Caco-2 (cell line): Measurements from ENCODE around the gene PTPRN2. TPM values are rescaled to one million over a fixed set of nuclear protein-coding genes. Genes with fewer than 3 reads are reported as not detected.

Experiments
- BruUV-seq: library from RNA; stranded (reverse); fragments of 400-500 nt; replicated peaks from 2 replicates; lab custom pipeline; 2021; lab: Mats Ljungman, UMichigan
- CTCF ChIA-PET: fragments of 300-600 bp; sonication (Branson Sonifier 250); formaldehyde crosslinking; loops from one replicate; lab custom pipeline; 2022; ENCODE audit warnings: antibody characterized with exemption; lab: Charles Lee
- POLR2A ChIA-PET: fragments of 300-600 bp; sonication (Branson Sonifier 250); formaldehyde crosslinking; loops from one replicate; lab custom pipeline; 2022; ENCODE audit warnings: antibody characterized with exemption; lab: Charles Lee
- DNase-seq, 2 experiments: peaks; one replicate each; pipeline versions ENCODE4 v3.0.0 to v3.0.0-alpha.2; 2020 to 2022
- H3K27me3 ChIP-seq: replicated peaks from 2 replicates; pipeline ENCODE4 v1.6.0; 2011; ENCODE audit warnings: low read length; ENCODE audit not compliant: control insufficient read depth, insufficient read depth
- H3K36me3 ChIP-seq: 2 replicates; pipeline ENCODE4 v1.5.1; 2011; ENCODE audit warnings: low read length; ENCODE audit not compliant: control insufficient read depth, insufficient read depth
- H3K4me1 ChIP-seq: fragments of 250-450 bp; sonication (Bioruptor Pico); 2 replicates; pipeline ENCODE4 v1.5.1; 2020; ENCODE audit warnings: mild to moderate bottlenecking
- H3K4me3 ChIP-seq: 2 replicates; pipeline ENCODE4 v1.5.1; 2011; ENCODE audit warnings: low read depth, mild to moderate bottlenecking, control low read depth, low read length
- H3K9me3 ChIP-seq: fragments of 250-450 bp; sonication (Bioruptor Pico); 2 replicates; pipeline ENCODE4 v1.5.1; 2020; ENCODE audit warnings: mild to moderate bottlenecking, moderate library complexity
- H3K27ac Mint-ChIP-seq: one replicate; pipeline ENCODE4 v1.8.0; 2022; ENCODE audit warnings: mixed read lengths; ENCODE audit not compliant: unreplicated experiment
- H3K27me3 Mint-ChIP-seq: one replicate; pipeline ENCODE4 v1.8.0; 2022; ENCODE audit warnings: mixed read lengths; ENCODE audit not compliant: insufficient read depth, unreplicated experiment
- H3K36me3 Mint-ChIP-seq: one replicate; pipeline ENCODE4 v1.8.0; 2022; ENCODE audit warnings: mild to moderate bottlenecking, mixed read lengths; ENCODE audit not compliant: insufficient read depth, unreplicated experiment
- H3K4me1 Mint-ChIP-seq: one replicate; pipeline ENCODE4 v1.8.0; 2022; ENCODE audit warnings: low read depth, mixed read lengths; ENCODE audit not compliant: unreplicated experiment
- H3K4me3 Mint-ChIP-seq: one replicate; pipeline ENCODE4 v1.8.0; 2022; ENCODE audit warnings: mild to moderate bottlenecking, moderate library complexity, mixed read lengths; ENCODE audit not compliant: unreplicated experiment
- H3K9me3 Mint-ChIP-seq: one replicate; pipeline ENCODE4 v1.8.0; 2022; ENCODE audit warnings: mixed read lengths; ENCODE audit not compliant: unreplicated experiment
- CTCF ChIP-seq, 2 experiments: fragments of 200-600 bp in 1 of 2; IDR thresholded peaks; 1 replicate in 1 of 2; 2 replicates in 1 of 2; pipeline versions ENCODE4 v1.5.1 to v1.8.0; 2011 to 2022; ENCODE audit warnings: antibody characterized with exemption in 1 of 2, control low read depth in 1 of 2, inconsistent platforms in 1 of 2, low read depth in 1 of 2, low read length in 1 of 2, mild to moderate bottlenecking in 1 of 2, moderate library complexity in 1 of 2; ENCODE audit not compliant: insufficient read depth in 1 of 2, severe bottlenecking in 1 of 2, unreplicated experiment in 1 of 2
- intact Hi-C: fragments of 100-400 bp; cut with micrococcal nuclease; formaldehyde crosslinking; loops from one replicate; pipeline ENCODE4 v1.10.0; 2022; ENCODE audit not compliant: unreplicated experiment
- total RNA-seq: library from RNA; stranded (reverse); gene quantifications from 2 replicates; pipeline ENCODE4 v1.2.3, GENCODE V29; 2022

The PTPRN2 gene
- total RNA-seq, 1 experiment from 2014 or later: 1.4 TPM

GRCh38 chr7:158001621-158002320, 585.9 kb downstream of the PTPRN2 start:
- no peaks in the 10 kb centered on the region for H3K36me3 ChIP-seq
- no peaks in the 10 kb centered on the region for H3K9me3 ChIP-seq
- Mint-ChIP-seq H3K36me3 (no peaks in the 10 kb centered on the region), H3K4me1 (no peaks in the 10 kb centered on the region), H3K27me3 (no peaks in the 10 kb centered on the region), H3K27ac (no peak overlapping the region), H3K9me3 (no peaks in the 10 kb centered on the region), H3K4me3 (no peak overlapping the region)
- H3K4me1 ChIP-seq: no peaks in the 10 kb centered on the region
- H3K4me3 ChIP-seq: no peak overlapping the region
- intact Hi-C loops: no loop called here
- BruUV-seq: no TSS peak
- CTCF ChIA-PET: no interaction called here
- no peaks in the 10 kb centered on the region for H3K27me3 ChIP-seq
- POLR2A ChIA-PET: no interaction called here
- TF ChIP-seq CTCF (IDR thresholded peaks at IDR 0.05; ENCODE audit: insufficient read depth in 1 of 2, low read depth in 1 of 2, low read length in 1 of 2, severe bottlenecking in 1 of 2, unreplicated experiment in 1 of 2): no peak
- no peak for DNase-seq

- H3K27me3 Mint-ChIP-seq: no peaks in the 10 kb centered on the region
- no peak for DNase-seq
- Histone ChIP-seq H3K27me3 (no peaks in the 10 kb centered on the region), H3K4me3 (no peak overlapping the region), H3K9me3 (no peaks in the 10 kb centered on the region), H3K36me3 (no peaks in the 10 kb centered on the region), H3K4me1 (no peaks in the 10 kb centered on the region)
- CTCF ChIA-PET: no interaction called here
- intact Hi-C loops: no loop called here
- no peaks in the 10 kb centered on the region for H3K4me1 Mint-ChIP-seq
- POLR2A ChIA-PET: no interaction called here
- no peaks in the 10 kb centered on the region for H3K36me3 Mint-ChIP-seq
- no TSS peak for BruUV-seq
- H3K27ac Mint-ChIP-seq: no peak overlapping the region
- TF ChIP-seq CTCF (IDR thresholded peaks at IDR 0.05; ENCODE audit: insufficient read depth in 1 of 2, low read depth in 1 of 2, low read length in 1 of 2, severe bottlenecking in 1 of 2, unreplicated experiment in 1 of 2): no peak
- no peaks in the 10 kb centered on the region for H3K9me3 Mint-ChIP-seq
- no peak overlapping the region for H3K4me3 Mint-ChIP-seq
Observed at GRCh38 chr7:158001003-158001402, 586.6 kb downstream of the PTPRN2 start.

GRCh38 chr7:158000160-158000559, 587.5 kb downstream of the PTPRN2 start:
- Histone ChIP-seq H3K4me3 (no peak overlapping the region), H3K36me3 (no peaks in the 10 kb centered on the region), H3K4me1 (no peaks in the 10 kb centered on the region), H3K9me3 (no peaks in the 10 kb centered on the region), H3K27me3 (no peaks in the 10 kb centered on the region)
- CTCF ChIA-PET: no interaction called here
- Mint-ChIP-seq H3K4me3 (no peak overlapping the region), H3K4me1 (no peaks in the 10 kb centered on the region), H3K9me3 (no peaks in the 10 kb centered on the region), H3K27me3 (no peaks in the 10 kb centered on the region), H3K36me3 (no peaks in the 10 kb centered on the region), H3K27ac (no peak overlapping the region)
- BruUV-seq: no TSS peak
- intact Hi-C loops: no loop called here
- DNase-seq: no peak
- POLR2A ChIA-PET: no interaction called here
- no peak for TF ChIP-seq CTCF (IDR thresholded peaks at IDR 0.05; ENCODE audit: insufficient read depth in 1 of 2, low read depth in 1 of 2, low read length in 1 of 2, severe bottlenecking in 1 of 2, unreplicated experiment in 1 of 2)
